Measurements from ENCODE around the gene CRNKL1.

Gene CRNKL1

GRCh38 chr20:20089939-20090338, 37.7 kb upstream of the CRNKL1 start:
- no peak for TF ChIP-seq CTCF (IDR thresholded peaks at IDR 0.05; ENCODE audit: low read depth, low read length)
- no peak overlapping the region for H3K4me3 ChIP-seq (ENCODE audit: low read depth, low read length)

GRCh38 chr20:20089018-20089417, 36.8 kb upstream of the CRNKL1 start:
- TF ChIP-seq CTCF (IDR thresholded peaks at IDR 0.05; ENCODE audit: low read depth, low read length): no peak
- no peak overlapping the region for H3K4me3 ChIP-seq (ENCODE audit: low read depth, low read length)

- no peak overlapping the region for H3K4me3 ChIP-seq (ENCODE audit: low read depth, low read length)
- no peak for TF ChIP-seq CTCF (IDR thresholded peaks at IDR 0.05; ENCODE audit: low read depth, low read length)
Observed at GRCh38 chr20:20085812-20086211, 33.5 kb upstream of the CRNKL1 start.

GRCh38 chr20:20085071-20085470, 32.8 kb upstream of the CRNKL1 start:
- TF ChIP-seq CTCF (IDR thresholded peaks at IDR 0.05; ENCODE audit: low read depth, low read length): no peak
- no peak overlapping the region for H3K4me3 ChIP-seq (ENCODE audit: low read depth, low read length)

GRCh38 chr20:20084296-20084752, 32.1 kb upstream of the CRNKL1 start:
- H3K4me3 ChIP-seq (ENCODE audit: low read depth, low read length): no peak overlapping the region
- no peak for TF ChIP-seq CTCF (IDR thresholded peaks at IDR 0.05; ENCODE audit: low read depth, low read length)

- no peak overlapping the region for H3K4me3 ChIP-seq (ENCODE audit: low read depth, low read length)
- peak; percentile 5; the same call in 1 of the 2 replicates for TF ChIP-seq CTCF (IDR thresholded peaks at IDR 0.05; ENCODE audit: low read depth, low read length)
Observed at GRCh38 chr20:20083807-20084206, 31.5 kb upstream of the CRNKL1 start.

GRCh38 chr20:20079102-20079784, 27.0 kb upstream of the CRNKL1 start:
- H3K4me3 ChIP-seq (ENCODE audit: low read depth, low read length): no peak overlapping the region
- TF ChIP-seq CTCF (IDR thresholded peaks at IDR 0.05; ENCODE audit: low read depth, low read length): no peak

Measured in WI38 (cell line).